ENCODE measurements around the gene ADH1C.

Gene ADH1C

DNA sequence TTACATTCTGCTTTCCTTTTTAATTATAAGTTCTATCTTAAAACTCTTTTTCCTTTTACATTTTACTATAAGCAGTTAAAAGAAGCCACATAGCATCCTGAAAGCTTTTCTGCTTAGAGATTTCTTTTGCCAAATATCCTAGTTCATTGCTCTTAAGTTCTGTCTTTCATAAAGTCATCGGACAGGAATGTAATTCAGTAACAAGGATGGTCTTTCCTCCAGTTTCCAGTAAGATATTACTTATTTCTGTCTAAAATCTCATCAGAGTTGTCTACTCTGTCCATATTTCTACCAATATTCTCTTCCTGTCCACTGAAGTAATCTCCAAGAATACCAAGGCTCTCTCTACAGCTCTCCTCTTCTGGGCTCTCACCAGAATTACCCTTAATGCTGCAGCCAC is 37.5 kb upstream of the ADH1C start:
- no peak overlapping the region for H3K27ac Mint-ChIP-seq
- no peak for DNase-seq
- TF ChIP-seq, protein P1, sequence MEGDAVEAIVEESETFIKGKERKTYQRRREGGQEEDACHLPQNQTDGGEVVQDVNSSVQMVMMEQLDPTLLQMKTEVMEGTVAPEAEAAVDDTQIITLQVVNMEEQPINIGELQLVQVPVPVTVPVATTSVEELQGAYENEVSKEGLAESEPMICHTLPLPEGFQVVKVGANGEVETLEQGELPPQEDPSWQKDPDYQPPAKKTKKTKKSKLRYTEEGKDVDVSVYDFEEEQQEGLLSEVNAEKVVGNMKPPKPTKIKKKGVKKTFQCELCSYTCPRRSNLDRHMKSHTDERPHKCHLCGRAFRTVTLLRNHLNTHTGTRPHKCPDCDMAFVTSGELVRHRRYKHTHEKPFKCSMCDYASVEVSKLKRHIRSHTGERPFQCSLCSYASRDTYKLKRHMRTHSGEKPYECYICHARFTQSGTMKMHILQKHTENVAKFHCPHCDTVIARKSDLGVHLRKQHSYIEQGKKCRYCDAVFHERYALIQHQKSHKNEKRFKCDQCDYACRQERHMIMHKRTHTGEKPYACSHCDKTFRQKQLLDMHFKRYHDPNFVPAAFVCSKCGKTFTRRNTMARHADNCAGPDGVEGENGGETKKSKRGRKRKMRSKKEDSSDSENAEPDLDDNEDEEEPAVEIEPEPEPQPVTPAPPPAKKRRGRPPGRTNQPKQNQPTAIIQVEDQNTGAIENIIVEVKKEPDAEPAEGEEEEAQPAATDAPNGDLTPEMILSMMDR (IDR thresholded peaks at IDR 0.05) = no peak
- no peak overlapping the region for H3K4me3 Mint-ChIP-seq
- peaks cover 22% of the 10 kb centered on the region for H3K9me3 Mint-ChIP-seq
- no peaks in the 10 kb centered on the region for H3K36me3 Mint-ChIP-seq (ENCODE audit: low read depth)
- peaks cover under 1% of the 10 kb centered on the region for H3K4me1 Mint-ChIP-seq
- H3K27me3 Mint-ChIP-seq (ENCODE audit: low read depth, poor library complexity) = peaks cover 2% of the 10 kb centered on the region

DNA sequence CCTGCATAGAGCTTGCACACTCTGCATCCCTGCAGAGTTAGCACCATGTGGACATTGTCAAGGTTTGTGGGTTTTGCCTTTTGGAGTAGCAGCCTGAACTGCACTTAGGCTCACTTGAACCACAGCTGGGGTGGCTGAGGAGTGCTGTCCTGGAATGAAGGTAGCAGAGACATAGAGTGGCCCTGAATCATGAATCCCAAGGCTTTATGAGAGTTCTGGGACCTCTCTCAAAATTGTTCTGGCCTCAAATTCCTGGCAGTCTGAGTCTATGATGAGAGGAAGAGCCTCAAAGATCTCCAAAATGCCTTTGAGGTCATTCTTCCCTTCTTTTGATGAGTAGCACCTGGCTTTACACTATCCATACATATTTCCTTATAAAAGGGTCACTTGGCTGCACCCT is 37.1 kb upstream of the ADH1C start:
- H3K27me3 Mint-ChIP-seq (ENCODE audit: low read depth, poor library complexity) = peaks cover 2% of the 10 kb centered on the region
- H3K27ac Mint-ChIP-seq = no peak overlapping the region
- H3K36me3 Mint-ChIP-seq (ENCODE audit: low read depth) = no peaks in the 10 kb centered on the region
- H3K4me3 Mint-ChIP-seq = no peak overlapping the region
- no peaks in the 10 kb centered on the region for H3K4me1 Mint-ChIP-seq
- DNase-seq = no peak
- H3K9me3 Mint-ChIP-seq = peaks cover 22% of the 10 kb centered on the region
- TF ChIP-seq, protein P1 (IDR thresholded peaks at IDR 0.05) = no peak

DNA sequence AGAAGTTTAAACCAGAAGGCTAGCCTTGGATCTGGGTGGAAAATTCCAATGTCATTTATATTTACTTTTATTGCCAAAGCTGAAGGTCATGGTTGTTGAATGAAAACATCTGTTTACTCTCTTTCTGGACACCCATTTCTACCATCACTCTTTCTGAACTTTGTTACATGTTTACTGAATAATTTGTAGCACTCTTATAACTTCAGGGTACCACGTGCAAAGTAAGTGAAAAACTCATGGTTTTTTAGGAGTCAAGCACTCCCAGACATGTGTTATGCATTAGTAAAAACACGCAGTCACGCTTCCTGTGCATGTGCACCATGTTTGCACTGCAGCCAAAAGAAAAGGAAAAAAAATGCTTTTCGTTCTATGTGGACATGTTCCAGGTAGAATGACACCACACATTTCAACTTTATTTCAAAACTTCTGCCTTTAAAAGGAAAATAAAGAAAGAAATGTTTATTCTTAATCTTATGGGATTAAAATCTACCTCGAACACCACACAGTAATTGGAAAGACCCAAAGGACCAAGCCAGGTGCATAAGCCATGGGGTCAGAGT is 31.4 kb upstream of the ADH1C start:
- TF ChIP-seq, protein P1 (IDR thresholded peaks at IDR 0.05) = no peak
- no peak for DNase-seq
- peaks cover 4% of the 10 kb centered on the region for H3K9me3 Mint-ChIP-seq
- no peaks in the 10 kb centered on the region for H3K36me3 Mint-ChIP-seq (ENCODE audit: low read depth)
- H3K4me1 Mint-ChIP-seq = no peaks in the 10 kb centered on the region
- H3K4me3 Mint-ChIP-seq = no peak overlapping the region
- H3K27me3 Mint-ChIP-seq (ENCODE audit: low read depth, poor library complexity) = peaks cover 6% of the 10 kb centered on the region
- H3K27ac Mint-ChIP-seq = no peak overlapping the region

DNA sequence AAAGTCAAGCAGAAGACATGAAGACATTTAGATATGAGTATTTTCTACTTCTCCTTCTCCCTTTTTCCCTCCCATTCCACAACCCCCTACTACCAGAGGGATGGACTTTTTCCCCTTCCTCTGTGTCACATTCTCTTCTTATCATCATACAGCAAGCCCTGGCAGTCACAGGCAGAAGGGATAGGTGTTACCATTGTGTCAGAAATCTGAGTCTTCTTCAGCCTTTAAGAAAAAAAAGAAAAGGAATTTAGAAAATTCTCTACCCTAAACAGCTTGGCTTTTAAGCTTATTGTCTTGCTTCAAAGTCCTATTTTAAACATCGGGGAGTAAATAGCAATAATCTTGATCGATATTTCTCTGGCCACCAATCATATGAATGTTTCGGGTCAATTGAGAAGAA is 30.9 kb upstream of the ADH1C start:
- DNase-seq = no peak
- no peaks in the 10 kb centered on the region for H3K36me3 Mint-ChIP-seq (ENCODE audit: low read depth)
- no peak overlapping the region for H3K27ac Mint-ChIP-seq
- no peaks in the 10 kb centered on the region for H3K9me3 Mint-ChIP-seq
- no peak overlapping the region for H3K4me3 Mint-ChIP-seq
- no peaks in the 10 kb centered on the region for H3K4me1 Mint-ChIP-seq
- H3K27me3 Mint-ChIP-seq (ENCODE audit: low read depth, poor library complexity) = peaks cover 6% of the 10 kb centered on the region
- TF ChIP-seq, protein P1 (IDR thresholded peaks at IDR 0.05) = no peak

DNA sequence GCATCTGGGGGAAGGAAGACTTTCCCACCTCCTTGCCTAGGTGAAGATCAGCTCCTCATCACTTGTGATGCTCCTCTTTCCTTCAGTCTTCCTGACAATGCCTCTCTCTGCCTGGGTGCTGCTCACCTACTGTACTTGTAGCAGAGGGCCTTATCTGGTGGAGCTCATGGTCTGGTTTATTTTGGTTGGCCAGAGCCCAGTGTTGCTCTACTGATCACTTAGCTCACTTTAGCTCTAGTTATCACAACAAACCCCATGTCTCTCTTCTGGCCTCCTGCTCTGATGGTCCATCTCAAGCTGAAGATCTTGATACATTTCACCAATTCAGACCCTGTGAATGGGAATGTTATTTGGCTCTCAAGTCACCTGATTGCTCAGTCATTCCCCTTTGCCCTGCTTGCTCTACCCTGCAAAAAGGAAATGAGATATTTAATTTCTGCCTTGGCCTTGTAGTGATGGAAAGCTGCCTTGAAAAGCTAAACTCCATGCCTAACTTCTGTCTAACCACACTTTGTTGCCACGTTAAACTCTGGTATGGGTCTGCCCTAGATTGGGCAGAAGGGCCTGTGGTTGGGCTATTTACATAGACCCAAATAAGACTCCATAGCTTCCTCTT is 30.3 kb upstream of the ADH1C start:
- peaks cover 6% of the 10 kb centered on the region for H3K27me3 Mint-ChIP-seq (ENCODE audit: low read depth, poor library complexity)
- no peaks in the 10 kb centered on the region for H3K4me1 Mint-ChIP-seq
- H3K27ac Mint-ChIP-seq = no peak overlapping the region
- TF ChIP-seq, protein P1 (IDR thresholded peaks at IDR 0.05) = no peak
- no peak for DNase-seq
- H3K9me3 Mint-ChIP-seq = no peaks in the 10 kb centered on the region
- no peak overlapping the region for H3K4me3 Mint-ChIP-seq
- H3K36me3 Mint-ChIP-seq (ENCODE audit: low read depth) = no peaks in the 10 kb centered on the region

DNA sequence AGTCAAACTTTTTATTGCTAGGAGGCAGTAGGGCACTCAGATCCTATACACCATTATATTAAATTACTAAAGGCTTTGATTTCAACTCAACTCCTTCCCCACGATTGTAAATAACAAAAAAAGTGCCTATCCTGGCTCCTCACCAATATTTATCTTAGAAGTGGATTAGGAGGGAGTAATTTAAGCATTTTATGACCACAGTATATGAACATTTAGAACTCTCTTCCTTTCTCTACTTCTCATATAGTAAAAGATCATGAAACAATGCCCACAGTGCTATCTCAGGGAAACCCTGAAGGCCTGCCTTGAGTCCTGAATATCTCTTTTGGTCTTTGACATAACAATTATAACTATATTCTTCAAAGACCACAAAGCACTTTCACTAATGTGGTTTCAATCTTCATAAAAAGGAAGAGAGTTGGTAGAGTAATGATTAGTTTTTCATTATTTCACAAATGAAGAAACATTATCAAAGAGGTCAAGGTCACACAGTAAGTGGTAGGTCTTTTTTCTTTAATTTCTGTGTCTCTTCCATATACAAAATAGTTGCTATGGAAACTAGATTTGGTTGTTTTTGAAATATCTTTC is 29.1 kb upstream of the ADH1C start:
- Mint-ChIP-seq H3K9me3 (peaks cover 2% of the 10 kb centered on the region), H3K27ac (no peak overlapping the region), H3K4me3 (no peak overlapping the region), H3K4me1 (no peaks in the 10 kb centered on the region), H3K36me3 (ENCODE audit: low read depth) (no peaks in the 10 kb centered on the region), H3K27me3 (ENCODE audit: low read depth, poor library complexity) (peaks cover 6% of the 10 kb centered on the region)
- no peak for DNase-seq
- TF ChIP-seq, protein P1 (IDR thresholded peaks at IDR 0.05) = no peak

Data from nephron progenitor cell (in vitro differentiated cells).